ENCODE results near the gene PDGFC. TPM values are rescaled to one million over a fixed set of nuclear protein-coding genes. Genes with fewer than 3 reads are reported as not detected.

The PDGFC gene
- total RNA-seq, 1 experiment from 2014 or later = 33.1 TPM

DNA sequence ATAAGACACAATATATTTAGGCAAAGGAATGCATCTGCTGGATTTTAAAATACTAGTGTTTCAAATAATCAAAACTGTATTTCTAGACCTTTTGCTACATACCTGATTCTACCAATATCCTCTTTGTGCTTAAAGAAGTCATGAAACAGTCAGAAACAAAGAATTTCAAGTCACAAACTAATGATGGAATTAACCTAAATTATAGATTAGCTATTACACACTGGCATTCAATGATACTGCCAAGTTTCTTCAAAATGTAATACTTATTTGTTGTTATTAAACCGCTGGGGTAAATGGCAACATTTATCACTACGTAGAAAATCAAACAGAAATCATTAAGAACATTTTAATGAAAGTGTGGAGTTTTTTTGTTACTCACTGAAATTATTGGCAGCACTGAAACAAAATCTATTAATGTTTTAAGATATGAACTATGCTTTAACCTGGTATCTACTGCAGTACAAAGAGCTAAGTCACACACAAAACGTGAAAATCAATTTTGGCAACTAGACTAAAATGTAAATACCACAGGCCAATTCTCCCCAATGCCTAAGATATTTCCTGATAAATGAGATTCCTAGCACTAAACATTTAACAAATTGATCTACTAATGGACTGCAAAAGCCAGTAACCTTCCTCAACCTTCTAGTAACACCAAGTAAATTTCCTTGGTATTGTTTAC, 19.4 kb downstream of the PDGFC start:
- Histone ChIP-seq H3K79me2 (ENCODE audit: low read depth) (no peaks in the 10 kb centered on the region; the same call in 1 of the 2 replicates), H3K27ac (no peak overlapping the region), H3K4me1 (replicated peaks; ENCODE audit: insufficient read depth) (peaks cover 28% of the 10 kb centered on the region), H3K36me3 (ENCODE audit: low read depth) (no peaks in the 10 kb centered on the region), H3K9me3 (ENCODE audit: insufficient read depth, low read depth) (no peaks in the 10 kb centered on the region), H3K4me2 (no peak overlapping the region), H3F3A (ENCODE audit: insufficient read depth, low read depth) (peaks cover 10% of the 10 kb centered on the region; the same call in 1 of the 2 replicates), H3K9me2 (ENCODE audit: insufficient read depth) (no peaks in the 10 kb centered on the region), H3K4me3 (no peak overlapping the region), H2AFZ (no peak overlapping the region), H4K20me1 (ENCODE audit: insufficient read depth) (no peaks in the 10 kb centered on the region), H3K27me3 (ENCODE audit: insufficient read depth, low read depth) (no peaks in the 10 kb centered on the region)
- BruUV-seq (replicated peaks) = no TSS peak
- ChIA-PET POLR2A (ENCODE audit: unreplicated experiment) (no interaction called here), CTCF (no interaction called here)
- TF ChIP-seq EZH2 (IDR thresholded peaks at IDR 0.05; ENCODE audit: low read depth) (no peak), CTCF (conservative IDR thresholded peaks at IDR 0.05) (no peak)
- intact Hi-C loops (cut with micrococcal nuclease; ENCODE audit: unreplicated experiment) = no loop called here
- DNase-seq = no peak

DNA sequence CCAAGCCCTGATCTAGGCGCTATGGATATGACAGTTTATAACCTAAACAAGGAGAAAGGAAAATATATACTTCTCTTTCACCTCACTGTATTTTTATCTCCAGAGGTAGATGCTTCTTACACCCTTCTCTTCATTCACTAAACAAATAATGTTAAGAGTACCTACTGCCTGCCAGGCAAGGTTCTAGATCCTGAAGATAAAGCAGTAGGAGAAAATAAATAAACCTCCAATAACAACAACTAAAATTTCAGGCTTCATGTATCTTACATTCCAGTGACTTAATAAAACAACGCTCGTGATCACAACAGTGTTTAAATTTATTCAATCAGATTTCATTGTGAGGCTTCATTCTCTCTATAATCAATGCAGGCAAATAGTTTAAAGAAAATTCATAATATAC, 20.7 kb downstream of the PDGFC start:
- intact Hi-C loops (cut with micrococcal nuclease; ENCODE audit: unreplicated experiment) = no loop called here
- Histone ChIP-seq H3K27ac (no peak overlapping the region), H3K79me2 (ENCODE audit: low read depth) (no peaks in the 10 kb centered on the region; the same call in 1 of the 2 replicates), H3K4me3 (no peak overlapping the region), H3K4me1 (replicated peaks; ENCODE audit: insufficient read depth) (peaks cover 16% of the 10 kb centered on the region), H3K9me3 (ENCODE audit: insufficient read depth, low read depth) (no peaks in the 10 kb centered on the region), H3F3A (ENCODE audit: insufficient read depth, low read depth) (peaks cover 10% of the 10 kb centered on the region; the same call in 1 of the 2 replicates), H2AFZ (no peak overlapping the region), H3K9me2 (ENCODE audit: insufficient read depth) (no peaks in the 10 kb centered on the region), H3K27me3 (ENCODE audit: insufficient read depth, low read depth) (no peaks in the 10 kb centered on the region), H3K36me3 (ENCODE audit: low read depth) (no peaks in the 10 kb centered on the region), H3K4me2 (no peak overlapping the region), H4K20me1 (ENCODE audit: insufficient read depth) (no peaks in the 10 kb centered on the region)
- CTCF ChIA-PET = no interaction called here
- TF ChIP-seq EZH2 (IDR thresholded peaks at IDR 0.05; ENCODE audit: low read depth) = no peak
- POLR2A ChIA-PET (ENCODE audit: unreplicated experiment) = no interaction called here
- no TSS peak for BruUV-seq (replicated peaks)
- no peak for DNase-seq

GRCh38 chr4:156950090-156950489, 21.5 kb downstream of the PDGFC start:
- Histone ChIP-seq H3K9me2 (ENCODE audit: insufficient read depth) (no peaks in the 10 kb centered on the region), H3F3A (ENCODE audit: insufficient read depth, low read depth) (peaks cover 10% of the 10 kb centered on the region; the same call in 1 of the 2 replicates), H3K4me1 (replicated peaks; ENCODE audit: insufficient read depth) (peaks cover 14% of the 10 kb centered on the region; the same call in 1 of the 2 replicates), H3K4me3 (no peak overlapping the region), H3K4me2 (0 out of 2 replicates have a peak overlapping the region, but pooled peaks have one; percentile 22), H3K27ac (peak overlapping the region; percentile 65), H3K9me3 (ENCODE audit: insufficient read depth, low read depth) (no peaks in the 10 kb centered on the region), H3K79me2 (ENCODE audit: low read depth) (no peaks in the 10 kb centered on the region), H4K20me1 (ENCODE audit: insufficient read depth) (no peaks in the 10 kb centered on the region), H2AFZ (no peak overlapping the region), H3K27me3 (ENCODE audit: insufficient read depth, low read depth) (no peaks in the 10 kb centered on the region), H3K36me3 (ENCODE audit: low read depth) (no peaks in the 10 kb centered on the region)
- ChIA-PET CTCF (no interaction called here), POLR2A (ENCODE audit: unreplicated experiment) (interaction anchor here (0.7 kb wide), 1 partner anchor 8 kb away, joined by 5 read pairs; no protein-coding TSS in a partner anchor)
- no peak for DNase-seq
- intact Hi-C loops (cut with micrococcal nuclease; ENCODE audit: unreplicated experiment) = no loop called here
- TF ChIP-seq EZH2 (IDR thresholded peaks at IDR 0.05; ENCODE audit: low read depth) = no peak
- no peak for TF ChIP-seq CTCF (conservative IDR thresholded peaks at IDR 0.05)
- TSS peak; percentile 92 for BruUV-seq (replicated peaks)

Data from PC-9 (cell line).